K562 (cell line): Measurements from ENCODE around the gene RPAP2. TPM values are rescaled to one million over a fixed set of nuclear protein-coding genes. Genes with fewer than 3 reads are reported as not detected.

Experiments
- CC2D1A ChIP-seq: fragments of 450-650 bp; IDR thresholded peaks from 2 replicates; pipeline ENCODE4 v1.6.1; 2017; ENCODE audit warnings: mild to moderate bottlenecking
- CHD2 ChIP-seq: IDR thresholded peaks from 2 replicates; pipeline ENCODE4 v1.6.1; 2011; ENCODE audit warnings: low read depth, low read length
- EHMT2 ChIP-seq: fragments of 450-650 bp; IDR thresholded peaks from 2 replicates; pipeline ENCODE4 v1.6.1; 2018; ENCODE audit warnings: antibody characterized with exemption
- ETS2 ChIP-seq: IDR thresholded peaks from 2 replicates; pipeline ENCODE4 v1.6.1; 2016; ENCODE audit warnings: borderline replicate concordance, missing genetic modification characterization, mild to moderate bottlenecking, moderate library complexity, missing compliant biosample characterization; ENCODE audit not compliant: poor library complexity, severe bottlenecking
- FOXA3 ChIP-seq, 2 experiments: fragments of 450-650 bp in 1 of 2; sonication (generic) in 1 of 2; formaldehyde crosslinking; IDR thresholded peaks in 1 of 2; conservative IDR thresholded peaks in 1 of 2; 2 replicates each; pipeline versions ENCODE4 v1.4.0 to v1.8.0; 2020 to 2022; ENCODE audit warnings: mild to moderate bottlenecking in 2 of 2, missing genetic modification reagents in 1 of 2
- GABPA ChIP-seq: fragments of 200-800 bp; sonication (Bioruptor generic); conservative IDR thresholded peaks from 2 replicates; pipeline ENCODE4 v1.6.1; 2016; ENCODE audit warnings: low read depth, missing genetic modification characterization, missing compliant biosample characterization
- HEY1 ChIP-seq: fragments of 250-450 bp; sonication (Bioruptor Pico); IDR thresholded peaks from 2 replicates; pipeline ENCODE4 v1.5.0; 2020; ENCODE audit warnings: mild to moderate bottlenecking, moderate library complexity, borderline replicate concordance
- KDM2B ChIP-seq: fragments of 250-450 bp; sonication (Bioruptor Pico); IDR thresholded peaks from 2 replicates; pipeline ENCODE4 v1.8.0; 2021; ENCODE audit warnings: mild to moderate bottlenecking, moderate library complexity
- MECOM ChIP-seq: fragments of 250-450 bp; sonication (Bioruptor Pico); IDR thresholded peaks from 2 replicates; pipeline ENCODE4 v1.8.0; 2022; ENCODE audit warnings: inconsistent platforms
- PCBP1 ChIP-seq: fragments of 200-400 bp; formaldehyde crosslinking; IDR thresholded peaks from 2 replicates; pipeline ENCODE4 v1.6.1; 2018; ENCODE audit warnings: mild to moderate bottlenecking, low read depth, low read length; ENCODE audit not compliant: poor library complexity, severe bottlenecking
- RBFOX2 ChIP-seq: fragments of 200-400 bp; formaldehyde crosslinking; IDR thresholded peaks from 2 replicates; pipeline ENCODE4 v1.6.1; 2017; ENCODE audit warnings: low read depth, mild to moderate bottlenecking, low read length, moderate library complexity
- RBM15 ChIP-seq: fragments of 200-400 bp; formaldehyde crosslinking; IDR thresholded peaks from 2 replicates; pipeline ENCODE4 v1.6.1; 2018; ENCODE audit warnings: mild to moderate bottlenecking, low read length, moderate library complexity; ENCODE audit not compliant: insufficient read depth
- RNF2 ChIP-seq: sonication (generic); IDR thresholded peaks from 2 replicates; pipeline ENCODE4 v1.6.1; 2016
- SIRT6 ChIP-seq: IDR thresholded peaks from one replicate; pipeline ENCODE4 v1.6.1; 2012; ENCODE audit warnings: low read depth, mild to moderate bottlenecking, control low read depth, inconsistent platforms, low read length, moderate library complexity
- SMAD4 ChIP-seq: fragments of 250-450 bp; sonication (Bioruptor Pico); conservative IDR thresholded peaks from 2 replicates; pipeline ENCODE4 v1.8.0; 2021; ENCODE audit warnings: inconsistent platforms, mild to moderate bottlenecking, moderate library complexity
- SMARCA5 ChIP-seq: fragments of 450-650 bp; IDR thresholded peaks from 2 replicates; pipeline ENCODE4 v1.6.1; 2016
- SMARCC2 ChIP-seq: fragments of 450-650 bp; IDR thresholded peaks from 2 replicates; pipeline ENCODE4 v1.6.1; 2017; ENCODE audit warnings: antibody characterized with exemption, moderate library complexity, mild to moderate bottlenecking, low read depth
- SRF ChIP-seq, 2 experiments: fragments of 250-450, 450-650 bp in 1 of 2; sonication (Bioruptor Pico) in 1 of 2; sonication (generic) in 1 of 2; formaldehyde crosslinking; IDR thresholded peaks; 2 replicates each; pipeline versions ENCODE4 v1.5.0 to v1.5.1; 2020 to 2022; ENCODE audit warnings: mild to moderate bottlenecking in 1 of 2, missing genetic modification reagents in 1 of 2
- SRSF7 ChIP-seq: fragments of 200-400 bp; formaldehyde crosslinking; optimal IDR thresholded peaks from 2 replicates; pipeline ENCODE3; 2017; ENCODE audit warnings: mild to moderate bottlenecking, low read depth, low read length
- TSC22D4 ChIP-seq: fragments of 450-650 bp; IDR thresholded peaks from 2 replicates; pipeline ENCODE4 v1.6.1; 2016; ENCODE audit warnings: missing genetic modification characterization, missing biosample characterization, control low read depth
- ZNF436 ChIP-seq: fragments of 250-450, 450-650 bp; sonication (Bioruptor Pico); formaldehyde crosslinking; IDR thresholded peaks from 2 replicates; pipeline ENCODE4 v1.7.0; 2020; ENCODE audit warnings: mild to moderate bottlenecking
- ZNF561 ChIP-seq: fragments of 450-650 bp; formaldehyde crosslinking; conservative IDR thresholded peaks from 2 replicates; pipeline ENCODE4 v1.4.0; 2020; ENCODE audit warnings: mild to moderate bottlenecking, moderate library complexity
- ZNF583 ChIP-seq: fragments of 250-450 bp; sonication (Bioruptor Pico); IDR thresholded peaks from 2 replicates; pipeline ENCODE4 v1.4.0; 2020
- ZNF589 ChIP-seq: fragments of 200-800 bp; sonication (Bioruptor generic); IDR thresholded peaks from 2 replicates; pipeline ENCODE4 v1.6.1; 2016; ENCODE audit warnings: low read depth, missing genetic modification characterization, missing compliant biosample characterization
- polyA plus RNA-seq, 8 experiments: library from polyadenylated mRNA; depleted of rRNA in 4 of 8; stranded (reverse) in 5 of 8; unstranded in 3 of 8; fragments of >200 nt; fragmentation: Nextera tagmentation in 2 of 8; fragmentation: Illumina TruSeq in 1 of 8; extraction: Ambion mirVana in 2 of 8; extraction: Trizol in 1 of 8; gene quantifications; 2 replicates each; pipeline versions ENCODE4 v1.2.1 to v1.2.3, GENCODE V29; 2011 to 2014; ENCODE audit warnings: inconsistent platforms in 1 of 8, missing spikeins in 1 of 8
- total RNA-seq, 7 experiments: library from RNA; depleted of rRNA in 6 of 7; stranded (reverse); fragments of >200 nt in 6 of 7; fragmentation: Illumina TruSeq in 2 of 7; extraction: Trizol in 2 of 7; gene quantifications; 2 replicates each; pipeline versions ENCODE4 v1.2.1 to v1.2.3, GENCODE V29; 2011 to 2021; ENCODE audit warnings: low replicate concordance in 1 of 7
- TF ChIP-seq, protein P1 (sequence below): fragments of 450-650 bp; IDR thresholded peaks from 2 replicates; pipeline ENCODE4 v1.6.1; 2016; ENCODE audit warnings: antibody characterized with exemption
- TF ChIP-seq, protein P2 (sequence below): IDR thresholded peaks from 3 replicates; pipeline ENCODE4 v1.6.1; 2011; ENCODE audit warnings: borderline replicate concordance, mild to moderate bottlenecking; ENCODE audit not compliant: insufficient read length, insufficient read depth
- TF ChIP-seq, protein P3 (sequence below): sonication (generic); formaldehyde crosslinking; IDR thresholded peaks from 2 replicates; pipeline ENCODE4 v1.8.0; 2022; ENCODE audit warnings: mild to moderate bottlenecking, missing genetic modification reagents

Gene RPAP2
- total and polyA plus RNA-seq, 9 of the 15 experiments (the other 6 are each of a cell fraction or from before 2014, with no cell fraction given), result 6.2 to 41.7 (median 28.7) TPM

DNA sequence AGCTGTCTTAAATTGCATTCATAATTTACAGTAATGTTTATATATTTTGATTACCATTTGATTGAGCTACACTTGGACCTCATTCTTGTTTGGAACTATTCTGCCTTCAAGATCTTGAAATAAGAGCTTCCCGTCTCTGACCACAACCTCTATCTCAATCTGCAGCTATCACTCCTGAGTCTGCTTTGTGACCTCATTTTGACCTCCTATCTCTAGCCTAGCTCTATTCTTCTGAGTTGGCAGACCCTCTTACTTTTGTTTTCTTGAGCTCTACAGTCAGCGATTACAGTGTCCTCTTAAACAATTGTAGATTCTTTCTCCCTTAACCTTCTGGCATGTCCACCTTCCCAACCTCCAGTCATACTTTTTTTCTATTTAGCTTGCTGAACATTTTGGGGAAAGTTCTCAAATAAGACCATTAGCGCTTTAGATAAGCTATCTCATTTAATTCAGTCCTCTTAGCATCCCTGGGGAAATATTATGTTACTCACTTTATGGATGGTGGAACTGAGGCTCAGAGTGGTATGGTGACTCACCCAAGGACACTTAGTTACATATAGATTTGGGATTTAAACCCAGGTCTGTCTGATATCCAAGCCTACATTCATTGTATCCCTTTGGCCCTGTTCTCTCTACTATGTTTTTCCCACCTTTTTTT lies 19.1 kb downstream of the RPAP2 start (continued):
- no peak for TF ChIP-seq TSC22D4 (tag)
- no peak for TF ChIP-seq HEY1 (CRISPR knock-in tag)
- TF ChIP-seq, protein P1, sequence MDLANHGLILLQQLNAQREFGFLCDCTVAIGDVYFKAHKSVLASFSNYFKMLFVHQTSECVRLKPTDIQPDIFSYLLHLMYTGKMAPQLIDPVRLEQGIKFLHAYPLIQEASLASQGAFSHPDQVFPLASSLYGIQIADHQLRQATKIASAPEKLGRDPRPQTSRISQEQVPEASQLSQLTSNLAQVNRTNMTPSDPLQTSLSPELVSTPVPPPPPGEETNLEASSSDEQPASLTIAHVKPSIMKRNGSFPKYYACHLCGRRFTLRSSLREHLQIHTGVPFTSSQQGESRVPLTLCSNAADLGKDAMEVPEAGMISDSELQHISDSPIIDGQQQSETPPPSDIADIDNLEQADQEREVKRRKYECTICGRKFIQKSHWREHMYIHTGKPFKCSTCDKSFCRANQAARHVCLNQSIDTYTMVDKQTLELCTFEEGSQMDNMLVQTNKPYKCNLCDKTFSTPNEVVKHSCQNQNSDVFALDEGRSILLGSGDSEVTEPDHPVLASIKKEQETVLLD, result no peak
- no peak for TF ChIP-seq FOXA3 (CRISPR knock-in tag; conservative IDR thresholded peaks at IDR 0.05 in 1 of 2, IDR thresholded peaks at IDR 0.05 in 1 of 2)
- TF ChIP-seq ZNF583, result no peak
- 0 out of 2 replicates have a peak, but pooled peaks have one; percentile 49 for TF ChIP-seq RNF2
- TF ChIP-seq, protein P2, sequence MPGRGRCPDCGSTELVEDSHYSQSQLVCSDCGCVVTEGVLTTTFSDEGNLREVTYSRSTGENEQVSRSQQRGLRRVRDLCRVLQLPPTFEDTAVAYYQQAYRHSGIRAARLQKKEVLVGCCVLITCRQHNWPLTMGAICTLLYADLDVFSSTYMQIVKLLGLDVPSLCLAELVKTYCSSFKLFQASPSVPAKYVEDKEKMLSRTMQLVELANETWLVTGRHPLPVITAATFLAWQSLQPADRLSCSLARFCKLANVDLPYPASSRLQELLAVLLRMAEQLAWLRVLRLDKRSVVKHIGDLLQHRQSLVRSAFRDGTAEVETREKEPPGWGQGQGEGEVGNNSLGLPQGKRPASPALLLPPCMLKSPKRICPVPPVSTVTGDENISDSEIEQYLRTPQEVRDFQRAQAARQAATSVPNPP, result no peak
- no peak for TF ChIP-seq ZNF436 (CRISPR knock-in tag)
- TF ChIP-seq SMAD4 (CRISPR knock-in tag), result no peak
- TF ChIP-seq MECOM, result no peak
- TF ChIP-seq ZNF589, result no peak
- no peak for TF ChIP-seq SIRT6
- TF ChIP-seq ZNF561 (CRISPR knock-in tag), result no peak
- TF ChIP-seq GABPA (tag), result no peak; the same call in 1 of the 2 replicates
- TF ChIP-seq EHMT2, result no peak
- TF ChIP-seq CC2D1A, result no peak
- no peak for TF ChIP-seq CHD2
- no peak for TF ChIP-seq RBFOX2
- TF ChIP-seq SMARCC2, result peak; percentile 78
- TF ChIP-seq SRF (CRISPR knock-in tag; IDR thresholded peaks at IDR 0.05), result no peak
- TF ChIP-seq ETS2 (tag), result no peak
- TF ChIP-seq SMARCA5, result no peak
- no peak for TF ChIP-seq KDM2B (CRISPR knock-in tag)
- TF ChIP-seq RBM15, result no peak
- TF ChIP-seq SRSF7, result no peak
- no peak for TF ChIP-seq PCBP1
- TF ChIP-seq, protein P3, sequence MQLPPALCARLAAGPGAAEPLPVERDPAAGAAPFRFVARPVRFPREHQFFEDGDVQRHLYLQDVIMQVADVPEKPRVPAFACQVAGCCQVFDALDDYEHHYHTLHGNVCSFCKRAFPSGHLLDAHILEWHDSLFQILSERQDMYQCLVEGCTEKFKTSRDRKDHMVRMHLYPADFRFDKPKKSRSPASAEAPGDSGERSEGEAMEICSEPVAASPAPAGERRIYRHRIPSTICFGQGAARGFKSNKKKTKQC (CRISPR knock-in tag), result no peak
